ENCODE measurements around the gene DBN1.

GRCh38 chr5:177473443-177474001, at the start of gene DBN1:
- TF ChIP-seq CTCF (IDR thresholded peaks at IDR 0.05; ENCODE audit: insufficient read depth, low read depth, low read length) (no peak), EZH2 (IDR thresholded peaks at IDR 0.05; ENCODE audit: insufficient read depth, low read length) (no peak)

Measured in astrocyte (in vitro differentiated cells and primary cell).